ENCODE data around the gene DNAJB13.
"Not testable (repeated sequence)": the region's sequence is repeated elsewhere in the genome, so short reads cannot be mapped to it uniquely, and the experiment has no call there.

The DNAJB13 gene

GRCh38 chr11:73978576-73979086 is 27.8 kb downstream of the DNAJB13 start:
- DNase-seq: no peak

DNA sequence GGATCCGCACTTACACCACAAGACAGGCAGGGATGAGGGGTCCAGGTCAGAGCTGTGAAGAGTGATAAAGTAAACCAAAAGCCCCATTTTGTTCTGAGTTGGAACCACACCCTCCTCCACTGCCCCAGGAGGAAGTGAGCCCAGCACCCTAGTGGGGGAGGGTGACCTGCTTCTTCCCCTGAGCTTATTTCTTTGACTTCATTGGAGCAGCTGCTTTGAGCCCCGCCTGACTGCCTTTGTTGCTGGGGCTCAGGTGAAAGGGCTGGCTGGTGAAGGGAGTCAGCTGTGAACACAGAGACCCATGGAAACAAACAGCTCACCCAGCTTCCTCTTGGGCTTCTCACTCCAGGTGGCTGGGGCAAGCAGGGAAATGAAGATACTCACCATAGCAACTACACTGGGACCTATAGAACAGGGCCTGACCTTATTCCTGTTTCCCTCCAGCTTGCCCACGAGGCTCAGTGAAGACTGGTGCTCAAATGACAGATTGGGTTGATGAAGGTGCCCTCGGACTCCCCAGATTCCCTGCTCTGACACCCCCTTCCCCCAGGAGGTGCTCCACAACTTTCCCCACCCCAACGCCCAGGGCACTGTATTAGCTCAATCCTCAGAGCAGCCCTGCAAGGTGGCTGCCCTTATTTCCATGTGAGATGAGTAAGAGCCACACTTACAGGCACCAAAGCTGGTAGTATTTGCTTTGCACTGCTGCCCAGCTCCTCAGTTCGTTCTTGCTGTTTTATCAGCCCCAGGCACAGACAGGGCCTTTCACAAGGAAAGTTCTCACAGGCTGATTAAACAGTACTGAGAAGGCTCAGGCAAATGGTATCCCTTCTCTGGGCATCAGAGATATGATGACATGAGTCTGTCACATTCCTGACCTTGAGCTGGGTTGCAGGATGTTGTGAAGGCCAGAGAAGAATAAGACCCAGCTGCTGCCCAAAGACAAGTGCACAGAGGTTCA is 29.5 kb downstream of the DNAJB13 start:
- peak; percentile 96 for DNase-seq

DNA sequence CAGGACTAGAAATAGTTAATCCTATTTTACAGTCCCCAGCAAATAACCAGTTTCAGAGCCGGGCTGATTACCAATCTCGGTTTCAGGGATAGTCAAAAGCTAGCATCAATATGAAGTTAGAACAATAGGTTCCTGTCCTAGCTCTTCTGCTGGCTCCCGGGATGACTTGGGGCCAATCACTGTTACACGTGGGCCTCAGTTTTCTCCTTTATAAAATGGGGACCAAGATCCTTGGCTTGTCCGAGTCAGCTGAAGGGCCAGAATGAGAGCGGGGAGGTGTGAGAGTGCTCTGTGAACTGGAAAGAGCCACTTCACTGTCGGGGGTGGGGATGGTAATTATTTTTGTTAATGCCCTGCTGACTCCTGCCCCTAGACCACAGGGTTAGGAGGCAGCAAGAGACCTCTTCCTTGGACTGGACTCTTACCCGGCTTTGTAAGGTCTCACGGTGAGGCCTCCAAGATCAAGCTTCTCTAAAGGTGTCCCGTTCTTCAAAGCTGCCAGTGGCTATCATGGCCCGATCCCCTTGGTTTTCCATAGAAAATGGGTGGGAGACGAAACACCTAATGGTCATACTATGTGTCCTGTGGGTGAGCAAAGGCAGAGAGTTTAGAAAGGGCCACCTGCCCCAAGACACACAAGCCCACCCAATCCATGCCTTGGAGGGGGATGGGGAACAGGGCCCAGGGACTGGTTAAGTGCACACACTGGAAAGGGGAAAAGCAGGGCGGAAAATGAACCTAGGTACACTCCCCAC is 30.4 kb downstream of the DNAJB13 start:
- DNase-seq: no peak

DNA sequence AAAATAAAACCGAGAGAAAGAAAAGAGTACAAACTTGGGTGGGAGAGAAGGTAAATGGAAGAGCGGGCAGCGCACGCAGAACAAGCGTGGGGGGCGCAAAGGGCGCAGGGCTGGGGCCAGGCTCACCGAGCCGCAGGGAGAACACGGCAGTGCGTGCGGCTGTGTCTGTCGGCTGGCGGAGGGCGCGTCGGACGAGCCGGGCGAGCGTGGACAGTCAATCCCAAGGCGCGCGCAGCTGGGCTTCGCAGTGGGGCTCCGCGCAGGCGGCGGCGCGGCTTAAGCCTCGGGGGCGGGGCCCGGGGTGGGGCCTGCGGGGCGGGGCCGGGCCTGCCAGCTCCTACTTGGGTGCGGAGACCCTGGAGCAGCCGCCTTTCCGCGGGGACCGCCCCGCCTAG is 31.8 kb downstream of the DNAJB13 start, which contains the start of gene UCP2:
UCP2 (minus strand) TSS at position 249 of the 395 bp plus-strand sequence. CDS start 4,465 bp downstream, outside the sequence.
- peak; percentile 80 for DNase-seq

GRCh38 chr11:73982990-73983740 is 32.3 kb downstream of the DNAJB13 start:
- peak; percentile 96 for DNase-seq

- DNase-seq: peak; percentile 78
Measured at GRCh38 chr11:73983741-73984538, 33.1 kb downstream of the DNAJB13 start.

- DNase-seq: not testable (repeated sequence)
Measured at GRCh38 chr11:73985661-73986060, 34.8 kb downstream of the DNAJB13 start.

DNA sequence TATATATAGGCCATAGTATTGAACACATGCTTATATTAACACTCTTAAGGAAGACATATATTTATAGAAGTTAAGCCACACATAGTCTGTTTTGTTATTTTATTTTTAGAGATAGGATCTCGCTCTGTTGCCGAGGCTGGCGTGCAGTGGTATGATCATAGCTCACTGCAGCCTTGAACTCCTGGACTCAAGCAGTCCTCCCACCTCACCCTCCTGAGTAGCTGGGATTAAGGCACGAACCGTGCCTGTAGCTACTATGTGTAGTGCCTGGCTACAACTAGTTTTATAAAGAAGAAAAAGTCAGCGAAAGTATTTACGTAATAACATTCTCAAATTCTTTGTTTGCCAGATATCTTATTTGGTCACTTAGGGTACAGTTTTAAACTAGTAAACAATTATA is 37.4 kb downstream of the DNAJB13 start:
- no peak for DNase-seq

GRCh38 chr11:73989156-73989555 is 38.3 kb downstream of the DNAJB13 start:
- no peak for DNase-seq

GRCh38 chr11:73990730-73991129 is 39.9 kb downstream of the DNAJB13 start:
- no peak for DNase-seq

DNA sequence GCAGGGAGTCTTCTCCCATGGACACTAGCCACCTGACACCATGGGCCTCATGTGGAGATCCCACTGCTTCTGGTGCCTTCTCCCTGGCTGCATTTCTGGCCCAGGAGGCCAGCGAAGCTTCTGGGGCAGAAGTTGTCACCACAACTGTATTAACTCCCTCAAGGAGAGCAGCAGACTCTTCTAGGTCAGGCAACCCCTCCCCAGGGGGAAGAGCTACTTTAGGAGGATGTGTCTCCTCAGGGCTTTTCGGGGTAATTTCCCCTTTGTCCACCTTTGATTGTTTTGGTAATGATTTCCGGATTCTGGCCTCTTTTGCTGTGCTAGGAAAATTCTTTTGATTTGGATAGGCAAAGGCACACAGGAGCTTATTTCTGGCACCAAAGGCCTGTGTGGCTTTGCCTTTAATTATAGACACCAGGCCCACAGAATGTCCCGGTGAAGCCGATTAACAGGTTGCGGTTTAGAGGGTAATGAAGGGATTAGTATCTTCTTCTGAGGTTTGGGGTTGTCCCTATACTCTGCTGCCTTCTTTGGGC is 40.7 kb downstream of the DNAJB13 start:
- DNase-seq: no peak

- DNase-seq: peak; percentile 74
Measured at GRCh38 chr11:73995247-73995646, 44.4 kb downstream of the DNAJB13 start.

DNA sequence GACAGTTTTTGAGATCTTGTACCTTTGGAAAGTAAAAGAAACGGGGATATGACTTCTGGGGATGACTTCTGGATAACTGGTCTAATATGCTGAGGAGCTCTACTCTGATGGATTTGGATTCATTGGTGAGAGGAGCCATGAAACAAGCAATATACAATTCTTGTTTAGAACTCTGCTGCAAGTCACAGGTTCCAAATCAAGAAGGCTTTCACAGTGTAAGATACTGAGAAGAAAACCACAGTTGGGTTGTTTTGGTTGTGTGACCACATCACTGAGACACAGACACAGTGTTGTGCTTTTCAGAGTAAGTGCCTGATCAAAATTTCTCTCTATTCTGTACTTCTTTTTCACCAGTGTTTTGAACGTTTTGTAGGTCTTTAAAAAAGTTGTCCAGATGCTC is 44.9 kb downstream of the DNAJB13 start:
- DNase-seq: no peak

- DNase-seq: no peak
Measured at GRCh38 chr11:73996161-73996747, 45.4 kb downstream of the DNAJB13 start.

DNA sequence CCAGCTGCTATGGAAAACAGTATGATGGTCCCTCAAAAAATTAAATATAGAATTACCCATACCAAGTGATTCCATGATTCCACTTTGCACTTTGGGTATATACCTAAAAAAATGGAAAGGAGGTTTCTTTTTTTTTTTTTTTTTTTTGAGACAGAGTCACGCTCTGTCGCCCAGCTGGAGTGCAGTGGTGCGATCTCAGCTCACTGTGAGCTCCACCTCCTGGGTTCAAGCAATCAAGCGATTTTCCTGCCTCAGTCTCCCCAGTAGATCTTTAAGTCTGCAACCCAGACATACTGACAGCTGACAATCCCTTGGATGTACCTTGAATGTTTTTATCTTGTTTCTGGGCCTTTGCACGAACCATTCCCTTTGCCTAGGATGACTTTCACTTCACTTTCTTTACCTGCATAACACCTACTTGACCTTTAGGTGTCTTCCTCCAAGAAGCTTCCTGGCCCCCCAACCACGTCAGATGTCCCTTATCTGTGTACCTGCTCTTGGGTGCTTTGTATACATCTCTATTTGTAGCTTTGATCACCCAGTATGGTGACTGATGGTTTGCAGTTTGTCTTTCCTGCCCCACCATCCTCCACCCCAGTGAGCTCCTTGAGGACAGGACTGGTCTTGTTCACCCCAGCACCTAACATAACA is 46.4 kb downstream of the DNAJB13 start:
- no peak for DNase-seq

DNA sequence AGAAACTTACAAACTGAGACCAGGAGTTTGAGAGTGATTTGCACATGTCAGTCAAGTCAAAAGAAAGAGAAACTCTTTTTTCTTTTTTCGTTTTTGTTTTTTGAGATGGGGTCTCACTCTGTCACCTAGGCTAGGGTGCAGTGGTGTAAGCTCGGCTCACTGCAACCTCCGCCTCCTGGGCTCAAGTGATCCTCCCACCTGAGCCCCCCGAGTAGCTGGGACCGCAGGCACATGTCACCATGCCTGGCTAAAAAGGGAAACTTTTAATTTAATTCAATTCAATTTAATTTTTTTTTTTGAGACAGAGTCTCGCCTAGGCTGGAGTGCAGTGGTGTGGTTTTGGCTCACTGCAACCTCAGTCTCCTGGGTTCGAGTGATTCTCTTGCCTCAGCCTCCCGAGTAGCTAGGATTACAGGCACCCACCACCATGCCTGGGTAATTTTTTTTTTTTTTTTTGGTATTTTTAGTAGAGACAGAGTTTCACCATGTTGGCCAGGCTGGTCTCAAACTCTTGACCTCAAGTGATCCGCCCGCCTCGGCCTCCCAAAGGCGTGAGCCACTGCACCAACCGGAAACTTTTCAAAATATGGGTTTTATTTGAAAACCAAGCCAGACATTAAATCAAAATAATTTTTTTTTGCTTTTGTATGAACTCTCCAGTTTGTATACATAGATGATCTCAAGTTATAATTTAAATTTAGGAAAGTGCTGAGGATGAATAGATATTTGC is 48.2 kb downstream of the DNAJB13 start:
- no peak for DNase-seq

GRCh38 chr11:73999581-74000306 is 48.9 kb downstream of the DNAJB13 start:
- no peak for DNase-seq

- no peak for DNase-seq
Measured at GRCh38 chr11:74000307-74001133, 49.7 kb downstream of the DNAJB13 start.

All from DMS153 (cell line).